HG03432 (cell line): ENCODE results near the gene ACTRT3.
"Not testable (repeated sequence)": the region's sequence is repeated elsewhere in the genome, so short reads cannot be mapped to it uniquely, and the experiment has no call there.

ENCODE experiments used
- ATAC-seq: cut with Tn5 transposase; IDR thresholded peaks from one replicate; pipeline ENCODE4 v1.9.1; 2021; ENCODE audit warnings: mild to moderate bottlenecking, moderate library complexity; ENCODE audit not compliant: unreplicated experiment

The ACTRT3 gene

GRCh38 chr3:169772897-169773816 is 3.8 kb upstream of the ACTRT3 start, which contains the start of gene MYNN:
Gene MYNN, plus strand, starts transcription at chr3:169773396. Its CDS starts 900 bp downstream, at chr3:169774296.
- ATAC-seq, result peak; percentile 88

DNA sequence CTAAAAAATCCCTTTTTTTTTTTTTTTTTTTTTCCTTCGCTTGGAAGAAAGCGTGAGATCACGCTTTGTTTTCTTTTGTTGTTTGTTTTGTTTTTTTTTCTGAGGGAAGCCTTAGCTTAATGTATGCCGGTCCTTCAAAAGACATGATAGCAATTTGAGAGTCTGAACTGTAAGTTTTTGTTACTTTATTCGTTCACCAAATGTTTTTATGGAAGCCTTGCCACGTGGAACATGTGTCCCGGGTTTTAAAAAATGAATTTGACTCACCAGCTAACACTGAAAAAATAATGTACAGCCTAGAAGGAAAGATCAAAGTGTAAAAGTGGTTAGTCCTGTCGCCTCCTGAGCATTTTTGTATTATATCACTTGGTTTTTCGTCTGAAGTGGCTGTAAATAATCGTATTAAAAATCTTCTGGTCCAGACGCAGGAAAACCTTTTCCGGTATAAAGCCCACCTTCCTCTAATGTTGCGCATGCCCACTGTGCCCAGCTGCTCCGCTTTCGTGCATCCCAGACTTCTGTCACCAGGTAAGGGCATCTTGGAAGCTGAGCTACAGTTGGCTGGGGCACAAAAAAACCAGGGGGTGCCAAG is 3.0 kb upstream of the ACTRT3 start:
- peak; percentile 24 for ATAC-seq

DNA sequence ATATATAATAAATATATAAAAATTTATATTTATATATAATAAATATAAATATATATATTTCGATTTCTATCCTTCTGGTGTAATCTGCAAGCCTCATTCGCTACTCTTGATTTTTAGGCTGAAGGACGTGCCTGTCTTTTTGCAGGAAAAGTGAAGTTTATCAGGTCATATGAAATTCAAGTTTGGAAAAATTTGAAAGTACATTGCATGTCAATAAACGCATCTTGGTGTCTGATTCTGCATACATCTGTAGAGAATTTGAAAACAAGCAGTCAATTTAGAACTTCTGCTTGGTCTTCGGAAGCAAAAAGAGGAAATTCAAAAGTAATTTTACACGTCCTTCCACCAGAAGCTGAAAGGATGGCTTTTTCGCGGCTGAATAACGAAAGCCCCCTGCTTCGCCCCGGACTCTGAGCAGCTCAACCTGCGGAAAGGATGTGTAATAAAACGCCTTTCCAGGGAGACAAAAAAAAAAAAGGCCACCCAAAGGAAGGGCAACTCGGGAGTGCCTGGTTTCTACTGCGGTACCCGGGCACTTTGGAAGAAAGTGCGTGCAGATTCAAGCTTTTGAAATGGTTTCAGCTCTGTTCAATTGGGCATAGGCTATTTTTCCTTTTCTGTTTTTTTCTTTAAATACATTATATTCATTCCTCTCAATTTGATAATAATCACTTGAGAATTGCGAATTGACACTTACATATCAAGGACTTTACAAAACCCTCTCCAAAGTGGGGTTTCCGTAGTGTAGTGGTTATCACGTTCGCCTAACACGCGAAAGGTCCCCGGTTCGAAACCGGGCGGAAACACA is 2.3 kb upstream of the ACTRT3 start:
- ATAC-seq, result peak; percentile 12

DNA sequence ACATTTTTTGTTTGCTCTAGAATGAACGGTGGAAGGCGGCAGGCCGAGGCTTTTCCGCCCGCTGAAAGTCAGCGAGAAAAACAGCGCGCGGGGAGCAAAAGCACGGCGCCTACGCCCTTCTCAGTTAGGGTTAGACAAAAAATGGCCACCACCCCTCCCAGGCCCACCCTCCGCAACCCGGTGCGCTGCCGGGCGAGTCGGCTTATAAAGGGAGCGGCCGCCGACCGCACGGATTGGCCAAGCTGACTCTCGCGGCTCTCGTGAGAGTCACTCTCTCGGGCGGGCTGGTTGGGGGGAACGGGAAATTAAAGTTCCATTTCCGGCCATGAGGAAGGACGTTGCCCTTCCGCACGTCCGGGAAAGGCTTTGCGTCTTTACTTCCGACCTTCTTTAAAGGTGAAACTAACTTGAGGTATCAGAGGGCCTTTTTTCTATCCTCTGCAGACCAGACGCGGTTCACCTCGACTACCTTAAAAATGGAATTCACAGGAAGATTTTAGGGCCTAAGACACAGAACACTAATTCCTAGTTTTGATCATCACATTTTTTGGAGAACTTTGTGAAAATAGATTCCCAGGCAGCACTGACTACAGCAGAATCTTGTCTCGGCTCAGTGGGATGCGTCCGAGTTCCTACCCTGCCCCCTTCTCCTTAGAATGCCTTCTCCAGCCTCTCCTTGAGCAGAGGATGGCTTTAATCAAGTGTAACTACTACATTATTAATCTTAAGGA is 4.3 kb downstream of the ACTRT3 start, which contains the start of gene TERC:
TERC (minus strand) TSS at position 179 of the 731 bp plus-strand sequence.
- peak; percentile 82 for ATAC-seq

GRCh38 chr3:169764312-169764881 is 5.0 kb downstream of the ACTRT3 start:
- peak; percentile 45 for ATAC-seq

DNA sequence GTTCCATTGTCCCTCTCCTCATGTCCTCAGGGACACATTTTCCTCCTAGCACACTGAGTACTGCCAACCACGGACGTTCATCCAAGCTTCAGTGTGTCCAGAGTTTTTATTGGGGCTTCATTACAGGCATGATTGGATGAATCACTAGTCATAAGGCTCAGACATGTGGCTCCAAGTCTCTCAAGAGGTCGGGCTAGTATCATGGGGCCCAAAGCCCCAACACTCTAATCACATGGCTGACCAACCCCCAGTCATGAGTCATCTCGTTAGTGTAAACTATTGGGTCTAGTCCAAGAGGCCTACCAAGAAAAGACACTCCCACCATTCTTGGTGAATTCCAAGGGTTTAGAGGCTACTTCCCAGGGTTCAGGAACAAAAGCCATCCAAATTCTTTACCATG is 8.9 kb downstream of the ACTRT3 start:
- no peak for ATAC-seq

- ATAC-seq, result peak; percentile 68
Observed at GRCh38 chr3:169759256-169759655, 10.1 kb downstream of the ACTRT3 start.

GRCh38 chr3:169758359-169758994 is 10.9 kb downstream of the ACTRT3 start:
- no peak for ATAC-seq

- no peak for ATAC-seq
Observed at GRCh38 chr3:169755488-169755887, 13.9 kb downstream of the ACTRT3 start.

- no peak for ATAC-seq
Observed at GRCh38 chr3:169754711-169755110, 14.7 kb downstream of the ACTRT3 start.

DNA sequence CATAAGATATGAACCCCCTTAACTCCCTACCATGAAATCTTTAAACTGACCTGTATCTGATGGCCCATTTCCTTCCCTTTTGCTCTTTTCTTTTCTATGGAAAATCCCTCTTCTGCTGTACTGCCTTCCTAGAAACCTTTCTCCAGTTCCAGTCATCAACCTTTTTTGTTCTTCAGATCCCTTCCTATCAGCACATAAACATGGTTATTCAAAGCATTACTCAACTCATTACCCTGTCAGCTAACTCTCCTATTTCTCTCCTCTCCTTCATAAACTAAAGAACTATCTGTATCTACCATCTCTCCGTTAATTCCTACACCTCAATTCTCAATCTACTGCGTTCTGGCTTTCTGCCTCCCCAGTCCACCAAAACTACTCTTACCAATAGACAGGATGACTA is 17.5 kb downstream of the ACTRT3 start:
- no peak for ATAC-seq

DNA sequence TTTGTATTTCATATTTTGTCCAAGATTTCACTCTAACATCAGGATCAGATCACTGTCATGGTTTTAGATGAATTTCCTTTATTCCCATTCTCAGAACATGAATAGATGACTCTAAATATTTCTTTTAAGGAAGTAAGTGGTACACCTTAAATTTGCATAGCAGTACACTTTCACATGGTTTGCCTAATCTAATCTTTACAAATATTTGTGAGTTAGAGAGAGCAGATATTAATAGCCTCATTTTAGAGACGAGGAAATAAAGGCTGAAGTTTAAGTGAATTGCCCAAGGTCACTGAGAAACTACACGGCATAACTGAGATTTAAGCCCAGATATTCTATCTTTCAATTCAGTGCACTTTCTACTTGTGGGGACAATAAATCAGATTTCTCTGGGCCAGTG is 18.7 kb downstream of the ACTRT3 start:
- no peak for ATAC-seq

DNA sequence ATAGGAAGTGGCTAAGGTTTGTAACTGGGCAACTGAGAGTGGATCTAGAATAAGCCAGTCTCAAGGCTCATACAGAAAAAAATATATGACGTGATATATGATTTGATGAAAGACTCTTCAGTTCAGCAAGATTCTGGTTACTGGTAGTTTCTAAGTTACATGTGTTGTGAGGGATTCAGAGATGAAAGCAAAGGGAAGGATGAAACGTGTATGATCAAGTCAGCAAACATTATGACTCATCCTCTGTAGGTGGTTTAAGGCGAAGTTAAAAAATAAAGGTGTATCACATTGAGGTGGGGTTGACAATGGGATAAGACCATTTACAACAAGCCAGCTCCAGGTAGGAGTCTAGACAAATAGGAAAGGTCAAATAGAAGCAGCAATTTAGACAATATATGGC is 20.7 kb downstream of the ACTRT3 start:
- ATAC-seq, result peak; percentile 47

GRCh38 chr3:169746924-169747323 is 22.4 kb downstream of the ACTRT3 start:
- ATAC-seq, result no peak

- ATAC-seq, result no peak
Observed at GRCh38 chr3:169744366-169745054, 24.9 kb downstream of the ACTRT3 start.

DNA sequence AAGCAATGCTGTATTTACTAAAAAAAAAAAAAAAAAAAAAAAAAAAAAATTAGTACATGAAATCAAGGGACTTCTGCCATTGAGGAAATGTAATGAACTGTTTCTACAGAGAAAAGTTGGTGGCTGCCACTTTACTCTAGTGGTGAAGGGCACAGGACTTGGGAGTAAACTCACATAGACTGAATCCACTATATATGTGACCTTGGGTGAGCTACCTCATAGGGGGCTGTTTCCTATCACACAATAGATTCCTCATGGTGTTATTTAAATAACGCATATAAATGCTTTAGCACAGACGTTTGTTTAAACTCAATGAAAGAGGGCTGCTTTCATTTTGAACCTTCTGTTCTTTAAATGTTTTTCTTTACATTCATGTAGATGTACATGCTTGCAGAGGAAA is 30.3 kb downstream of the ACTRT3 start:
- ATAC-seq, result no peak

GRCh38 chr3:169731857-169732256 is 37.5 kb downstream of the ACTRT3 start:
- ATAC-seq, result not testable (repeated sequence)

DNA sequence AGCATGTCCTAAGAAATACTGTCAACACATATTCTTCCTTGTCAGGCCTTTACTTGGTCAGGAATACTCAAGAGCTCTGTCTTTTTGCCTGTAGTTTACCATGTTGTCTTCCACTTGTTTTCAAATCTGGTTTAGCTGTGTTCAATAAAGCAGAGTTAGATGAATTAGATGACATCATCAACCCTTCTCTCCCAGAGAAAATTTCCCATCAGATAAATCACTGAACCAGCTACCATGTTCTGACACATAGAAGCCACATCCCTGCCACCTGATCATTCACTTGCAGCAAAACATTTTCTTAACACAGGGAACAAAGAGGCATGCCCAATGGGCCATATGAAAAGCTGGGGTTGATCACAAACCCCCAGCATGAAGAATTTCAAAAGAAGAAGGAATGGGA is 46.6 kb downstream of the ACTRT3 start:
- ATAC-seq, result no peak

DNA sequence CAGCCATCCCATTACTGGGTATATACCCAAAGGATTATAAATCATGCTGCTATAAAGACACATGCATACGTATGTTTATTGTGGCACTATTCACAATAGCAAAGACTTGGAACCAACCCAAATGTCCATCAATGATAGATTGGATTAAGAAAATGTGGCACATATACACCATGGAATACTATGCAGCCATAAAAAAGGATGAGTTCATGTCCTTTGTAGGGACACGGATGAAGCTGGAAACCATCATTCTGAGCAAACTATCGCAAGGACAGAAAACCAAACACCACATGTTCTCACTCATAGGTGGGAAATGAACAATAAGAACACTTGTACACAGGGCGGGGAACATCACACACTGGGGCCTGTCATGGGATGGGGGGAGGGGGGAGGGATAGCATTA is 50.9 kb downstream of the ACTRT3 start:
- ATAC-seq, result not testable (repeated sequence)
